Stimulated activated CD8-positive, alpha-beta memory T cell treated with anti-CD3 and anti-CD28 coated beads, Interleukin-4, amount 100 ng/mL, for 1 hour (primary cell): Measurements from ENCODE around the gene MYO7A.

Source experiments
- DNase-seq, 2 donors: peaks; one replicate each; pipeline ENCODE4 v3.0.0-alpha.2; 2020; ENCODE audit warnings: low read depth in 2 of 2, low spot score in 1 of 2

The MYO7A gene

DNA sequence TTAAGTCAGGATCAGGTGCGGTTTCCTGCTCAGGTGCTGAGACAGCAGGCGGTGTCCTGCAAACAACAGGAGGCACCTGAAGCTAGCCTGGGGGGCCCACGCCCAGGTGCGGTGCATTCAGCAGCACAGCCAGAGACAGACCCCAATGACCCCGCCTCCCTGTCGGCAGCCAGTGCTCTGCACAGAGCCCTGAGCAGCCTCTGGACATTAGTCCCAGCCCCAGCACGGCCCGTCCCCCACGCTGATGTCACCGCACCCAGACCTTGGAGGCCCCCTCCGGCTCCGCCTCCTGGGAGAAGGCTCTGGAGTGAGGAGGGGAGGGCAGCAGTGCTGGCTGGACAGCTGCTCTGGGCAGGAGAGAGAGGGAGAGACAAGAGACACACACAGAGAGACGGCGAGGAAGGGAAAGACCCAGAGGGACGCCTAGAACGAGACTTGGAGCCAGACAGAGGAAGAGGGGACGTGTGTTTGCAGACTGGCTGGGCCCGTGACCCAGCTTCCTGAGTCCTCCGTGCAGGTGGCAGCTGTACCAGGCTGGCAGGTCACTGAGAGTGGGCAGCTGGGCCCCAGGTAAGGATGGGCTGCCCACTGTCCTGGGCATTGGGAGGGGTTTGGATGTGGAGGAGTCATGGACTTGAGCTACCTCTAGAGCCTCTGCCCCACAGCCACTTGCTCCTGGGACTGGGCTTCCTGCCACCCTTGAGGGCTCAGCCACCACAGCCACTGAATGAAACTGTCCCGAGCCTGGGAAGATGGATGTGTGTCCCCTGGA is at the start of gene MYO7A:
Gene MYO7A (plus strand): TSS at position 327 of the 772 bp plus-strand sequence. CDS start 2,389 bp downstream, outside the sequence.
- no peak for DNase-seq

DNA sequence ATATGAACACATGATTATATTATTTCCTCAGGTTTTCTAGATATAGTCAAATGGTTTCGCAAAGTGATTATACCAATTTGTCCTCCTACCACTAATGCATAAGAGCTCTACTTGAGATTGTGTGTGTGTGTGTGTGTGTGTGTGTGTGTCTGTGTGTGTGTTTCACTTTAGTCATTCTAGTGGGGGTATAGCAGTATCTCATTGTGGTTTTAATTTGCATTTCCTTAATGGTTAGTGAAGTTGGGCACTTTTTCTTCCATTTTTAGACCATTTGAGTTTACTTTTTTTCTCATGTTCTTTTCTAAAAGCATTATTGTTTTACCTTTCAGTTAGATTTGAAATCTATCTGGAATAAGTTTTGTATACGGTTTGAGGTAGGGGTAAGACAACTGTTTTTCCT is 48.4 kb upstream of the MYO7A start:
- no peak for DNase-seq

DNA sequence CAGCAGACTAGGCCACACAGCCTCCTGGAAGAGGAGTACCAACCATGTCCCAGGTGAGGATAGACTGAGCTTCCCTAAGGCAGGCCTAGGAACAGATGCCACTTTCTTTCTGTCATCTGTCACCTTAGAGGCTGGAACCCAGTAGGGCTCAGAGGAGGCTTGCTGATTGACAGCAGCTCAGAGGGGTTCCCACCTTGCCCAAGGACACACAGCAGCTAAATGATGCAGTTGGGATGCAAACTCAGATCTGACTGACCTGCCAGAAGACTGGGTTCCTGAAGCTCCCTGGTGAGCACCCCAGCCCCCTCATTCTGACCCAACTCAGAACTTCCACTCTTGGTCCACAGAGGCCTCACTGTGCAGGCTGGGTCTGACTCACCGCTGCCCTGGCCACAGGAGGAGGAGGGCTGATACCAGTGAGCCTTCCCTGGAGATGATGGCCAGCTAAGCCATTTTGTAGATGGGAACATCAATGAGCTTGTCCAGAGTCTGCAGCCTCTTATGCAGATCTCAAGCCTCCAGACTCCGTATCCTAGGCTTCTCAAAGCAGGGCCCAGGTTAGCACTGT is 47.3 kb upstream of the MYO7A start:
- DNase-seq = no peak

DNA sequence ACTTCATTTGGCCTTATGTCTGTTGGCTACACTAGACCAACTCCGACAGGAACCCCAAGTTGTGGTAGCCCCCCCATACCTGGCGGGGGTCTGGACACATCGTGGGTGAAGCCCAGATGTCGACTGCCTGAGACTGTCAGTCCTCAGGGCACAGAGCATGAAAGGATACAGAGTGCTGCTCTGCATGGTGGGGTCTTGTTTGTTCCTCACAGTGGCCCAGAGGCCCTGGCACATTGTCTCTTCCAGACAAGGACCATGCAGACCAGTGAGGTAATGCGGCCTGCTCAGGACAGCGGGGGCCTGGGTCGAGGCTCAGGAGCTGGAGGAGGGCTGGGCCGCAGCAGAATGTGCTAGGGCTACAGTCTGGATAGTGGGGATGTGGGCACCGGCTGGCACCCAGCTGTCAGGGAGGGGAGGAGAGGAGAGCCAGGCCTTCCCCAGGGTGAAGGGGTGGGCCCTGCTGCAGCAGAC is 46.6 kb upstream of the MYO7A start:
- DNase-seq = no peak

DNA sequence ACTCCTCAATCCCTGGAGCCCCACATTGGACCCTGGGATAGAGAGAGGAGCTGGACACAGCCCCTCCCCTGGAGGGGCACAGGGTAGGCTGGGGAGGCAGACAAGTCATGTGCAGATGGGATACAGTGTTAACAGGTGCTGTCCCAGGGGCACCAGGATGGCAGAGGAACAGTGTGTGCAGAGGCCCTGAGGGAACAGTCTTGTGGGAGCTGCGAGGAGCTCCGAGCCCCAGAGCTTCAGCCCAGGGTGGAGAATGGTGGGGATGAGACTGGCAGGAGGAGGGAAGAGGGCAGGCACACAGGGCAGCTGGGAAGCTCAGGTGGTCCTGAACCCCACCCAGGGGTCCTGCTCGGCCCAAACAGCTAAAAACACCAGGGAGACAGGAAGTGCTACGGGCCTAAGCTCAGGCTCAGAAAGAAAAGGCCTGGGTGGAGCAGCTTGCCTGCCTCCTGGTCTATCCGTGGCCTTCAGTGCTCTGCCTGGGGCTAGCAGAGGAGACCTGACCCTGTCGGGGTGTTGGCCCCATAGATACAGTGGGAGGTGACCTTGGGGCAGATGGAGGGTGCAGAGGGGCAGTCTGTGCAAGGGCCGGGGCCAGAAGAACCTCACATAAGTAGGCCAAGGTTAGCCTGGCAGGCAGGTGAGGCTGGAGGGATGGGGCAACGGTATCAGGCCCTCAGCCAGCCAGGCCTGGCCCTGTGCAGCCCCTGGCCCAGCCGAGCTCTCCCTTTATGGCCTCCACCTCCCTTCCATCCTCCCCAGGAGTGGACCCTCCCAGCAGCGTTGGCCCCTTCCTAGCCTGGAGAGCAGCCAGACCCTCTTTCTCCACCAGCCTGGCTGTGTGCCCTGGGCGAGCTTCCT is 45.8 kb upstream of the MYO7A start:
- DNase-seq = no peak

DNA sequence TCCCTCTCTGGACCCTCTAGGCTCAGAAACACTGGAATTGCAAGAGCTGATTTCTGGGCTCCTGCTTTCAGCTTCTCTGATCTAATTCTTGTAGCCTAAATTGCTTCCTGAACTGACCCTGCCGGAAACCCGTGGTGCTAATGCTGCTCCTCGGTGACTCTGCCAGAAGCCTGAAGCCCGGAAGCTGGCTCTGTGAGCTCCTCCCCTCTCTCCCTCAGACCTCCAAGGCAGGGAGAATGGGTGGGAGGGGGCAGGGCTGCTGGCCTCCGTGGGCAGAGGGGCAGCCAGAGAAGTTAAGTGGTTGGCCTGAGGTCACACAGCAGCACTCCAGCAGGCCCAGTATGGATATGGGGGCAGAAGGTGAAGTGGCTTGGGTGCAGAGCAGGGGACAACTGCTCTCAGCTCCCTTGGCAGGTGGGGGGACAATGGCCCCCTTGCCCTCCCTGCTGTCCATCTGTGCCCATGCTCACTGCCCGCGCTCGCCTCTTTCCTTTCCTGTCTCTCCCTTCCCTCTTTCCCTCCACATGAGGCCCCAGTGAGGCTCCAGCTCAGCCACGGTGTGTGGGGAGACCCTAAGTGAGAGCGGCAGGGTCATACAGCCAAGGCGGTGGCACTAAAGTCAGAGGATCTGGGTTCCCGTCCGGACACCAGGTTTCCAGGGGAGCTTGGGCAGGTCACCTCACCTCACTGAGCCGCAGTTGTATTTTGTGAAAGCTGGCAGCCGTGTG is 45.0 kb upstream of the MYO7A start:
- peak in 1 of 2 donors; percentile 10 for DNase-seq

DNA sequence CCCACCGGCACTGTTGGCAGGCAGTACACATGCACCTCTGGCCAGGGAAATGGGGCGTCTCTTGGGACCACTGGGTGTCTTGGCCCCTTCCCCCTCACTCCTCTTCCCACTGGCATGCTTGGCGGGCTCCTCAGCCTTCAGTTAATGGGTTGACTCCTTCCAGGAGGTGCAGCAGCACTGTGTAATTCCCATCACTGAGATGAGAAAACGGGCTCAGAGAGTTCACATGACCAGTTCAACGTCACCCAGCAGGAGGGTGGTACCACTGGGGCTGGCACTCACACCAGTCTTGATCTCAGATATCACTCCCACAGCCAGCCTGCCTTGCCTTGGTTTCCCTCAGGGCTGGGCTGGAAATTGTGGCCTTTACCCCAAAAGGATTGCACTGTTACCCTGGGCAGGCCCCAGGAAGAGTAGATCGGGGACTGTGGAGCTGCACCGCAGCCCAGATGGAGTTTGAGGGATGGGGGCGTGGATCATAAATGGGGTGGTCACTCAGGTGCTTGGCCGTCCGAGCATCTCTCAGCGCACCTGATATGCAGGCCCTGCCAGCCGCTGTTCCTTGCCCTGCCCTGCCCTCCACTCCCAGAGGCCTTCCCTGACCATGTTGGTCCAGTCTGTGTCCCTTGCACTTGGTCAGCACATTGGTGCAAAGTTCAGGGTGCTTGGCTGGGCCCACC is 44.3 kb upstream of the MYO7A start:
- DNase-seq = no peak

DNA sequence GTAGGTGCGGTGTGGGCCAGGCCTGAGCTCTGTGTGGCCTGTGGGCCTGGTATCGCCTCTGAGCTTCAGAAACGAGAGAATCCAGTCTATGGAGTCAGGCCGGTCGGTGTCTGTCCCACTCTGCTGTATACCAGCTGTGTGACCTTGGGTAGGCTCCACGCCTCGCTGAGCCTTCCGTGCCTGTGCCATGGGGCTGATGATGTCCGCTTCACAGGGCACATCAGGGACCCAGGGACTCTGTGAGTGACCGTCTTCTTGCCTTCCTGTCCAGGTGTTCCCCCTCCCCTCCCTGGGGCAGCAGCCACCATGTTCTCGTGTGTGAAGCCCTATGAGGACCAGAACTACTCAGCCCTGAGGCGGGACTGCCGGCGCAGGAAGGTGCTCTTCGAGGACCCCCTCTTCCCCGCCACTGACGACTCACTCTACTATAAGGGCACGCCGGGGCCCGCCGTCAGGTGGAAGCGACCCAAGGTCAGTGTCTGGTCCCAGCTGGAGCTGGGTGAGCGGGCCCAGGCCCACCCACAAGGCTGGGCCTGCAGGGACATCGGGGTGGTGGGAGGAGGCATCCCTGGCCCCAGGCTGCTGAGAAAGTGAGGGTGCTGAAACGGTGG is 43.4 kb upstream of the MYO7A start:
- DNase-seq = no peak

DNA sequence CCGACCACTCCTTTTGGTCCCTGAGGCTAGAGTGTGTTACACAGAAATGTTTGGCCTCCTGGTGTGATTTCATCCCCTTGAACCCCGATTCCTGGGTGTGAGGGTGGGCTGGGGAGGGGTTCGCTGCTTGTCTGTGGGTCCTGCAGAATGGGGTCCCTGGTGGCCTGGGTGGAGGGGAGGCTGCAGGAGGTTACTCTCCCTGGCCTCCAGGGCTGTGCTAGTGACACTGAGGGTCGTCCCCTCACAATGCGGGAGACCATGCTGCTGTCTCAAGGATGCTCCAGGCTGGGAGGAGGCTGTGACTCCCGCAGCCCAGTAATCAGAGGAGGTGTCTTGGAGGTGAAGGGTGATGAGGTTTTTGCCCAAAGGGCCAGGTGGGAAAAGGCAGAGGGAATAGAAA is 42.4 kb upstream of the MYO7A start:
- no peak for DNase-seq

DNA sequence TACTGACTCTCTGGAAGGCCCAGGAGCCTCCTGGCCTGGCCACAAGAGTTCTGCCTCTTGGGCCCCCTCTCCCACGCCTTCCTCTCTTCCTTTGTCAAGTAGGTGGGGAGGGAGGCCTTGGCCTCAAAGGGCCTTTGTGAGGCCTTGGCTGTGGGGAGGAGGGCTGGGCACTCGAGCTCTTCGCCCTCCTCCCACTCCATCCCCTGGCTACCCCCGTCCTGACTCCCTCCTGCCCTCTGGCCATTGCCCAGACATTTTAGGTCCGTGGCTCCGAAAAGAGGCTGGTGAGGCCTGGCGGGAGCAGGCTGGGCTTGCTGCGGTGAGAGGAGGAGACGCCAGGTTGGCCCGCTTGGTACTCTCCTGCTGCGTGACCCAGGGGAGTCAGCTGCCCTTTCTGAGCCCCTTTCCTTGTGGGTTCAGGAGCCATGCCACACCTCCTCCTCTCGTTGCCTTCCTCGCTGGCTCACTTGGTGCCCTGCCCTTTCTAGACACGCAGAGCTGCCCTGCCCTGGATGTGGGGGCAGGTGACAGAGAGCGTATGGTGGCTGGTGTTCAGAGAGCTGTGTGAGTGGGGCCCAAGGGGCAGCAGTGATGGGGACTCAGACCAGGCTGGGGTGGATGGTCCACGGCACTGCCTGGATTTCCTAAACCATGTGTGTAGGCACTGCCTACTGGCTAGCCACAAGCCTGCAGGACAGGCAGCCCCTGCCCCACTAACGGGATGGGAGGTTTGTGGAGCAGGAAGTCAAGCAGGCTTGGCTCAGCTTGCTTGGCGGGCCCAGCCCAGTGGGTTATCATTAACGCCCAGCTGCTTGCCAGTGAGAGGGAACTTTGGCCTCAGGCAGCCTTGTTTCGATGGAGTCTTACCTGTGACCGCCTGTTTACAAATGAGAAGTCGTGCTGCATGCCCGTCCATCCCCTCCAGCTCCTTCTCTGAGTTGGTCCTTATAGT is 41.2 kb upstream of the MYO7A start:
- no peak for DNase-seq

DNA sequence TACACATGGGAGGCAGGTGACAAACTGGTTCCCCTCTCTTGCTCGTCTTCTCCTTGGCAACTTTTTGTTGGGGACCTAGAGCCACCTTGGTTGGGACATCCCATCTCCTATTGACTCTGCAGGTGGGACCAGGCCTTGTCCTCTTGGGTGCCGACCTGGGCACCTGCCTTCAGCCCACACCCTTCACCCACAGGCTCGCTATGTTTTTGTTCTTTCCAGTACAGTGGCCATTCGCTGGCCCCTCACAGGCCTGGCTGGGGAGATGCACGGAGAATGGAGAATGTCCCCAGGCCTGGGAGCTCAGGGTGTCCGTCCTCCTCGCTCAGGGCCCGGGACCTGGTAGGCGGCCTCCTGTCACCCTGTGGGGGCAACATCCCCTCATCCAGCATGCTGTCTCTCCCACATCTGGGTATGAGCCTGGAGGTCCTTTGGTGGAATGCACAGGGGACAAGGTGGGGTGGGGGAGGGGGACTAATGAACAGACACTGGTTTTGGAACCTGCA is 40.3 kb upstream of the MYO7A start:
- DNase-seq = no peak

DNA sequence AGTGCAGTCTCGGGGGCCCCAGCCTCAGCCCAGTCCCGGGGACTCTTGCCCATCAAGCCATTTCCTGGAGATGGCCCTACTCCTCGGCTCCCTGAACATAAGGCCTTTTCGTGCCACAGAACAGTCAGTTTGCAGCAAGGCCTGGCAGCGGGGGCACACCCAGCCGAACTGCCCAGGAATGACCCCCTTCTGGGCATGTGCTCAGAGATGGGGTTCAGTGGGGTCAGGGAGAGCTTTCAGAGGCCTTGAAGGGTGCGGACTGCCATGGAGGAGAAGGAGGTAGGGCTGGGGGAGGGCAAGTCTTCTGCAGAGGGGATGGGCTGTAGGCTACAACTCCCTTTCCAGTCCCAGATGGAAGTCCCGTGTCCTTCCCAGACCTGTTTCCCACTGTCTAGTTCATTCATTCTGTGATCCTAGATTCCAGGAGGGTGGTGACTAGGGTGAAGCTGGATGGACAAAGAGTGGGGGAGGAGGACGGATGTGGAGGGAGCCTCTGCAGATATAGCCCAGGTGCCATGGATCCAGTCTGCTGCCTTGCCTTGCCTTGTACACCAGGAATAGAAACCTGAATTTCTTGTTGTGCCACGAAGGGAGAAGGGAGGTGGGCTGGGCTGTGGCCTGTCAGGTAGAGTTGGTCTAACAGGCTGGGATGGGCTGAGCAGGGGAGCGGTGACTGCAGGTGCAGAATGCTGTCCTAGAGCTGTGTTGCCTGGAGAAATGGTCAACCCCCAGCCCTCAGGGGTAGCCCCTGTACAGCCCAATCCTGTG is 39.6 kb upstream of the MYO7A start:
- no peak for DNase-seq

DNA sequence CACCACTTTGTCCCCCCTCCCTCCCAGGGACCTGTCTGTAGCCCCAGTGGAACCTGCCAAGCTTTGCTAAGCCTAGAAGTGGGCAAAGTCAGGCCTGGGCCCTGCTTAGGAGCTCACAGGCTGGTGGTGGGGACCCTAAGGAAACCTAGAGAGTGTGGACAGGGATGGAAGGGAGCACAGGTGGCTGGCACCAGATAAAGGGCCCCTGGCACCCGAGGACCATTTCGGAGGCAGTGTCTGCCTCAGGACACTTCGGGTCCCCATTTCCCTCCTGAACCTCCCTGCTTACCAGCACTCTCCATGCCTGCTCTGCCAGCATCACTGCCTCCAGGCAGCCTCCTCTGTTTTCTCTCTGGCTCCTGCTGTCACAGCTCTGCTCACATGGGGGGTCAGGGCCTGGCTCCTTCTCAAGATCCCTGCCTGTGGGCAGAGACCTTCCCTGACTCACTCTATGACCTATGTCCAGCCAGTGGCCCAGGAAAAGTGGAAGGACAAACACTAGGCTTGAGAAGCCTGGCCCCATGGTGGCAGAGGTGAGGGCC is 39.0 kb upstream of the MYO7A start:
- DNase-seq = no peak

DNA sequence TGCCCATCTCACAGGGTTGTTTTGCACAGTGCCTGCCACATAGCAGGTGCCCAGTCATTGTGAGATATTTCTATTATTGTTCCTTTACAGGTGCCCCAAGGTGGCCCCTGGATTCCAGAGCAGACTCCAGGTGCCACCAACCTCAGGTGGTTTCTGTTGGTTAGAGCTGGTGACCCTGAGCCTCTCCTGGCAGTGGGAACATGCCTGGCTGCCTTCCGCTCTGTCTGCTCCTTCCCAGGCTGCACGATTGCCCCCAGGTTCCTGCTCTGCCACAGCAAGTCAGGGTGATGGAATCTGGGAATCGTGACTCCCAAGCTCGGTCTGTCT is 38.0 kb upstream of the MYO7A start:
- no peak for DNase-seq

DNA sequence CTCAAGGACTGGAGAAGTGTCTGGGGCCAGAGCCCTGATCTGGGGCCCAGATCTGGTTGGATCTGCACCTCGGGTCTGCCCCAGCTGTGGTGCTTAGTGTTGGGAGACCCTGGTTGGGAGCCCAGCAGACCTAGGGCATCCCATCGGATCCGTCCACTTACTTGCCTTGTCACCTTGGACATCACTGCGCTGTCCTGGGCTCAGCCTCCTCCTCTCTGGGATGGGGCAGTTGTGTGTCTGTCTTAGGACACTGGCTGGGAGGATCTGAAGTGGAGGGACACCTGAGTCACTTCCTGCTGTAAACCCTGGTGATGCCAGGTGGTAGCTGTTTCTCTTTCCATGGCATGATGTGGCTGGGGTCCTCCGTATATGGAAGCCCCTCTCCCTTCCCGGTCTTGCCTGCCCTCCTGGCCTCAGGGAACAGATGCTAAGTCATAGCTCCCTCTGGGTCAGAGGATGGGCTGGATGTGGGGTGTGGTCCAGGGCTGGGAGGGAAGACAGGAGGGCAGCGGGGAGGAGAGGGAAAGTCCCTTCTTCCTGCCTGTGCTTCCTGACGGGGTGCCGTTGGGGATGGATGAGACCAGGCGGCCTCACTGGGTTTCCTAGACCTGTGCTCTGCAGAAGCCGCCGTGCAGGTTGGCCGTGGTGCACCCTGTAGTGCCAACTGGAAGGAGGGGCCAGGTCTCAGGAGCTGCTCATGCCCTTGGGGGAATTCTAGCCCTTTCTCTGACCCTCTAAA is 37.5 kb upstream of the MYO7A start:
- DNase-seq = no peak

DNA sequence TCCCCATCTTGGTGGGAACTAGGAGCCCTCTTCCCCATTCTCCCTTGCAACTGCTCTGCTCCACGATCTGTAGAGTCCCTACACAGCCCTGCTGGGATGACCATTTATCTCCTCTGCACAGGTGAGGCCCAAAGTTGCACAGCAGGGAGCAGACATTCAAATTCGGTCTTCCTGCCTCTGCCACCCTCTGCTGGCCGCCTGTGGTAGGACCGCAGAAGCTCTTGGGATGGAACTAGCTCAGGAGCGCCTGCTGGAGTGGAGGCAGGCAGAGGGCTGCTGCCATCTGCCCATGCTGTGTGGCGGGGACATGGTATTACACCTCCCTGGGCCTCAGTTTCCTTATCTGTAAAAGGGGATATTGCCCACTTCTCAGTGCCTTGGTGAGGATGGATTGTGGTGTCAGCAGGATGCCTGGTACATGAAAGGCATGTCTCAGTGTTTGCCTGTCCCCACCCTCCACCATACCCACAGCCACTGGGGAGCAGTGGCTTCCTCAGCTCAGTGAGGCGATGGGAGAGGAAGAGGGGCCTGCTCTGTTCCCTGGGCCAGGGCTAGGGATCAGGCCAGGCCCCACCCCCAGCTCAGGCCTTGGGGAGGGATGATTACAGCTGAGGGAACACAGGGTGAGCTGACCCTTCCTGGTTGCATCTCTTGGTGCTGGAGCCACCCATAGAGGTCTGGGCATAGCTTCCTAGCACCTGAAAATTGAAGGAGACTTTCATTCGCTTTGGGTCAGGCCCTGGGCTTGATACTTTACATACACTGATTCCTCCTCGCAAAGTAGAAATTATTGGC is 36.7 kb upstream of the MYO7A start:
- peak; percentile 54 to 68 for DNase-seq

DNA sequence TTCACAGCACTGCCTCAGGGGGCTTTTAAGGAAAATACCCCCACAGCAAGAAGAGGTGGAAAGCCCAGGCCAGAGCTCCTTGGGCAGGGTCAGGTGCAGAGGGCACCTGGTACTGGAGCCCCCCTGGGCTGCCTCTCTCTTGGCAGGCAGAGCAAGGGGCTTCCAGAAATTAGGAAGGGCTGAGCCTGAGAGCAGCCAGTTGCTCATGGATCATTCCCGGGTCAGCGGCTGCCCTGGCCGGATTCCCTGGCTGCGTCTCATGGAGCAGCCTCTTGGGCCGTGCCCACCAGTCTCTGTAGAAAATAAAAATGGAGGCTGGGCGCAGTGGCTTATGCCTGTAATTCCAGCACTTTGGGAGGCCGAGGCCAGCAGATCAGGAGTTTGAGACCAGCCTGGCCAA is 35.7 kb upstream of the MYO7A start:
- no peak for DNase-seq
